HG03103 (cell line): ENCODE results near the gene PABPN1L.

Experiments
- ATAC-seq: cut with Tn5 transposase; IDR thresholded peaks from one replicate; pipeline ENCODE4 v1.9.1; 2021; ENCODE audit warnings: low read depth; ENCODE audit not compliant: unreplicated experiment

The PABPN1L gene

GRCh38 chr16:88866151-88866920 is at the start of gene PABPN1L:
Gene PABPN1L, minus strand, starts transcription at chr16:88866660. Its CDS starts 54 bp downstream, at chr16:88866606.
- no peak for ATAC-seq

- ATAC-seq: no peak
These were observed 49.3 kb upstream of the PABPN1L start for GRCh38 chr16:88915639-88916327.

- no peak for ATAC-seq
These were observed 48.4 kb upstream of the PABPN1L start for GRCh38 chr16:88914750-88915368.

GRCh38 chr16:88913870-88914269 is 47.4 kb upstream of the PABPN1L start:
- no peak for ATAC-seq

- no peak for ATAC-seq
These were observed 46.6 kb upstream of the PABPN1L start for GRCh38 chr16:88913001-88913612.

- ATAC-seq: no peak
These were observed 46.1 kb upstream of the PABPN1L start for GRCh38 chr16:88912556-88912955.

- ATAC-seq: no peak
These were observed 45.5 kb upstream of the PABPN1L start for GRCh38 chr16:88911946-88912310.

GRCh38 chr16:88911136-88911945 is 44.9 kb upstream of the PABPN1L start:
- ATAC-seq: no peak

- no peak for ATAC-seq
These were observed 44.0 kb upstream of the PABPN1L start for GRCh38 chr16:88910284-88911135.

GRCh38 chr16:88909431-88910210 is 43.2 kb upstream of the PABPN1L start:
- ATAC-seq: no peak

- ATAC-seq: no peak
These were observed 41.8 kb upstream of the PABPN1L start for GRCh38 chr16:88908307-88908706.

- no peak for ATAC-seq
These were observed 41.3 kb upstream of the PABPN1L start for GRCh38 chr16:88907768-88908167.

GRCh38 chr16:88906535-88907105 is 40.2 kb upstream of the PABPN1L start:
- no peak for ATAC-seq

- ATAC-seq: no peak
These were observed 39.6 kb upstream of the PABPN1L start for GRCh38 chr16:88906020-88906419.

GRCh38 chr16:88905563-88905962 is 39.1 kb upstream of the PABPN1L start:
- ATAC-seq: no peak

GRCh38 chr16:88904676-88905365 is 38.4 kb upstream of the PABPN1L start:
- ATAC-seq: no peak

GRCh38 chr16:88903267-88903666 is 36.8 kb upstream of the PABPN1L start:
- no peak for ATAC-seq

- ATAC-seq: no peak
These were observed 36.3 kb upstream of the PABPN1L start for GRCh38 chr16:88902744-88903143.
